Measurements from ENCODE around the gene NME7. TPM values are rescaled to one million over a fixed set of nuclear protein-coding genes. Genes with fewer than 3 reads are reported as not detected.

Gene NME7, protein sequence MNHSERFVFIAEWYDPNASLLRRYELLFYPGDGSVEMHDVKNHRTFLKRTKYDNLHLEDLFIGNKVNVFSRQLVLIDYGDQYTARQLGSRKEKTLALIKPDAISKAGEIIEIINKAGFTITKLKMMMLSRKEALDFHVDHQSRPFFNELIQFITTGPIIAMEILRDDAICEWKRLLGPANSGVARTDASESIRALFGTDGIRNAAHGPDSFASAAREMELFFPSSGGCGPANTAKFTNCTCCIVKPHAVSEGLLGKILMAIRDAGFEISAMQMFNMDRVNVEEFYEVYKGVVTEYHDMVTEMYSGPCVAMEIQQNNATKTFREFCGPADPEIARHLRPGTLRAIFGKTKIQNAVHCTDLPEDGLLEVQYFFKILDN
- total RNA-seq, result 19.6 and 29.7 TPM in 2 replicates

DNA sequence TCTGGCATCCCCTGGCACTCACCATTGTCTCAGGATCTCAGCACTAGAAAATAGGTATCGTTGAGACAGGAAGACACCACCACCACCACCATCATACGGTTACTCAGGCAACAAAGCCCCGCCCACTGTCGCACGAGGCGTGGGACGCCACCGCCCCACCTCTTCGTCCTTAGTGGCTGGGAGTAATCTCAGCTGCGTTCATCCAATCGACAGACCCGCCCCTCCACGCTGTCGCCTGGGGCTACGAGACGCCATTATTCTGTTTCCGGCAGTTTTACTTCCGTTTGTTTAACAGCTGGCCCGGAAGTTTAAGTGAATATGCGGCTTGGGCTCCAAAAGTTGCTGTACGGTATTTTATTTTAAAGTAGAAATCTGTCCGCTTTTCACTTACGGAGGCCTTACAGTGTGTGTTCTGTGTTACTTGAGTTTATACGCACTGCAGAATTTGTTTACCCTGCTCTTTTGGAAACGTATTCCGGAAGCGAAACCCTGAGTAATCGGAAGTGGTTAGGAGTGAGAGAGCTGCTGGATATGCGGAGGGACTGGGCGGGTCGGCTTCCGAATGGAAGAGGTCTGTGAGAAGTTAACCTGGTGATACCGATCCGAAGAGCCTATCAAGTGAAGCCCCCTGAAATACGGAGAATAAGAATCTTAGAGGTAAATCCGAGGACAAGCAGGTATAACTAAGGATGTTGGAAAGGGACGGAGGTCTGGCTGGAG is at the start of gene NME7, which contains the start of gene BLZF1:
Gene NME7 (minus strand): TSS at position 112 of the 720 bp plus-strand sequence. CDS start 87 bp downstream, at position 25.
Gene BLZF1 (plus strand): TSS at position 510 of the 720 bp plus-strand sequence. CDS start 1,328 bp downstream, outside the sequence.

DNA sequence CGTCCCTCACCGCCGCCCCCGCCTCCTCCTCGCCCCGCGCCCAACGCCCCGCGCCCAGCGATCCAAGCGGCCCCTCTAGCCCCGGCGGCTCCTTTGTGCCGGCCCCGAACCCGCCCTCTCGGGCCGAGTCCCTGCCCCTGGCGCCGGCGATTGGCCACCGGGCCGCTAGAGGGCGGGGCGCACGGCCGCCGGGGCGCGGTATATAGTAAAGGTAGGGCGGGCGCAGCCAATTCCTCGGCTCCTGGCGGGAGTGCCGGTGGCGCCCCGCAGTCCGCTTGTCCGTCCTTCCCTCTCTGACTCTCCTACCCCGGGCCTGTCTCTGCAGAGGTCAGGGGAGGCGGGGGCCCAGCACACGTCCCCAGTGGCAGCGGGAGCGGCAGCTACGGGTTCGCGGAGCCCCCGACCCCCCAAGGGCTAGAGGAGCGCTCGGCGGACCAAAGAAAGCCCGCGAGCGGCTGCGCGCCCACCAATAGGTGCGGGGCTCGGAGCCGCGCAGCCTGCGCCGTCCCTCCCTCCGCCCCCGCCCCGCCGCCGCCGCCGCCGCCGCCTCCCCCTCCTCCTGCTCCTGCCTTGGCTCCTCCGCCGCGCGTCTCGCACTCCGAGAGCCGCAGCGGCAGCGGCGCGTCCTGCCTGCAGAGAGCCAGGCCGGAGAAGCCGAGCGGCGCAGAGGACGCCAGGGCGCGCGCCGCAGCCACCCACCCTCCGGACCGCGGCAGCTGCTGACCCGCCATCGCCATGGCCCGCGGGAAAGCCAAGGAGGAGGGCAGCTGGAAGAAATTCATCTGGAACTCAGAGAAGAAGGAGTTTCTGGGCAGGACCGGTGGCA is 261.3 kb downstream of the NME7 start, which contains the start of gene ATP1B1:
Gene ATP1B1 (plus strand): TSS at position 596 of the 826 bp plus-strand sequence. CDS start 140 bp downstream, at position 736.

Other genes with a start within 250 kb of the NME7 start
- gene BLZF1, start 398 bp upstream of the NME7 start, total RNA-seq, result 17.0 and 19.7 TPM in 2 replicates
- gene CCDC181, start 59.7 kb upstream of the NME7 start, total RNA-seq, result 1.2 and 2.2 TPM in 2 replicates
- 9.3 and 18.7 TPM in 2 replicates for gene SLC19A2, start 118.1 kb upstream of the NME7 start, total RNA-seq
- under 0.01 TPM in 1 of 2 replicates, not detected in the other for gene F5, start 218.7 kb upstream of the NME7 start, total RNA-seq

All from epithelial cell of alveolus of lung (primary cell).